Testis (tissue), 2 donors: ENCODE data around the gene KCNN2.

Experiments used
- CTCF ChIP-seq, 3 experiments: fragments of 450-650 bp in 2 of 3; fragments of 200-600 bp in 1 of 3; sonication (generic) in 1 of 3; IDR thresholded peaks; one replicate each; pipeline ENCODE4 v1.5.1; 2016 to 2019; ENCODE audit warnings: antibody characterized with exemption in 3 of 3, mild to moderate bottlenecking in 2 of 3, moderate library complexity in 1 of 3
- POLR2A ChIP-seq: fragments of 450-650 bp; IDR thresholded peaks from one replicate; pipeline ENCODE4 v1.6.1; 2017; ENCODE audit warnings: antibody characterized with exemption, mild to moderate bottlenecking, moderate library complexity

- TF ChIP-seq POLR2A (no peak), CTCF (IDR thresholded peaks at IDR 0.05) (no peak)
Observed at GRCh38 chr5:114544561-114544960, 182.7 kb downstream of the KCNN2 start.
